OCI-LY3 (cell line): Measurements from ENCODE around the gene TMEM213.

ENCODE experiments used
- H2AFZ ChIP-seq: fragments of 200-600, 300-600 bp; shearing (Covaris generic); 2 replicates; pipeline ENCODE4 v1.6.0; 2014; ENCODE audit warnings: antibody characterized with exemption, low read depth, low read length
- H3K27ac ChIP-seq: fragments of 200-600, 300-600 bp; sonication (generic); 2 replicates; pipeline ENCODE4 v1.5.1; 2014; ENCODE audit warnings: mild to moderate bottlenecking, low read length, moderate library complexity, mixed read lengths
- H3K27me3 ChIP-seq: fragments of 200-600, 300-600 bp; sonication (generic); 2 replicates; pipeline ENCODE4 v1.6.1; 2014; ENCODE audit warnings: low read depth, low read length, mixed read lengths
- H3K36me3 ChIP-seq: fragments of 200-600, 300-600 bp; sonication (generic); replicated peaks from 2 replicates; pipeline ENCODE3; 2014; ENCODE audit warnings: low read depth, low read length, mixed read lengths
- H3K4me1 ChIP-seq: fragments of 300-600, 200-600 bp; sonication (generic); 2 replicates; pipeline ENCODE4 v1.6.1; 2014; ENCODE audit warnings: low read length, mixed read lengths
- H3K4me2 ChIP-seq: fragments of 200-600, 300-600 bp; sonication (generic); 2 replicates; pipeline ENCODE4 v1.6.1; 2014; ENCODE audit warnings: low read length, mixed read lengths
- H3K4me3 ChIP-seq: fragments of 300-600, 200-600 bp; sonication (generic); 2 replicates; pipeline ENCODE4 v1.5.1; 2014; ENCODE audit warnings: antibody characterized with exemption, mild to moderate bottlenecking, low read length, moderate library complexity
- H3K79me2 ChIP-seq: fragments of 300-600, 200-600 bp; shearing (Covaris generic); 2 replicates; pipeline ENCODE4 v1.6.1; 2014; ENCODE audit warnings: mild to moderate bottlenecking, low read length, mixed read lengths
- H3K9ac ChIP-seq: fragments of 300-600, 200-600 bp; shearing (Covaris generic); 2 replicates; pipeline ENCODE4 v1.6.0; 2014; ENCODE audit warnings: mild to moderate bottlenecking, low read length, moderate library complexity
- H3K9me3 ChIP-seq: fragments of 200-600, 300-600 bp; shearing (Covaris generic); 2 replicates; pipeline ENCODE4 v1.6.1; 2014; ENCODE audit warnings: low read length, mixed read lengths; ENCODE audit not compliant: insufficient read depth
- H4K20me1 ChIP-seq: fragments of 200-600, 300-600 bp; sonication (generic); 2 replicates; pipeline ENCODE4 v1.6.1; 2016; ENCODE audit warnings: low read length, mixed read lengths; ENCODE audit not compliant: insufficient read depth
- EZH2phosphoT487 ChIP-seq: fragments of 200-600 bp; shearing (Covaris generic); IDR thresholded peaks from 2 replicates; pipeline ENCODE4 v1.6.1; 2018; ENCODE audit warnings: antibody characterized with exemption, mixed run types, low read depth
- TF ChIP-seq, protein P1 (sequence below): fragments of 200-600, 300-600 bp; sonication (generic); IDR thresholded peaks from 2 replicates; pipeline ENCODE4 v1.5.1; 2014; ENCODE audit warnings: antibody characterized with exemption, low read length, low read depth

TMEM213 gene, protein sequence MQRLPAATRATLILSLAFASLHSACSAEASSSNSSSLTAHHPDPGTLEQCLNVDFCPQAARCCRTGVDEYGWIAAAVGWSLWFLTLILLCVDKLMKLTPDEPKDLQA

GRCh38 chr7:138797715-138798320 lies at the start of gene TMEM213, which contains the start of gene ATP6V0A4:
TMEM213 (plus strand) TSS chr7:138797994; CDS start chr7:138798105, 111 bp downstream.
ATP6V0A4 (minus strand) TSS chr7:138798196; CDS start chr7:138771247, 26,949 bp downstream.
- H2AFZ ChIP-seq: no peak within 1 kb of the TSS
- no peak within 1 kb of the TSS for H3K4me3 ChIP-seq

DNA sequence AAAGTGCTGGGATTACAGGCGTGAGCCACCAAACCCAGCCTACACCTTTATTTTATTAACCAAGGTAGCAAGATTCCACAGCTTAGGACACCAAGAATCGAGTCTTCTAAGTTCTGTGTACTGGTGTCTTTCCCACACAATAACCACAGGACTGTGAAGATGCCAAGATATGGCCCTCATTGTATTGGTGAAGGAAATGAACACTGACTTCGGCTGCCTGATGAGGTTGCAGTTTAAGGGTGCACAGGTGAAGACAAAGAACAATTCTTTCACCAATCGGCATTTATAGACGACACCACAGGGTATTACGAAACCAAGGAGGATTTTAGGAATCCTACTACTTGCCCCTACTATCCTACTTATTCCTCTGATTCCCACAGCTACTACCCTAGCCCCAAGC lies 49.1 kb upstream of the TMEM213 start:
- Histone ChIP-seq H3K4me2 (no peak overlapping the region), H3K4me1 (no peaks in the 10 kb centered on the region), H3K9ac (no peak overlapping the region), H2AFZ (no peak overlapping the region), H3K79me2 (no peaks in the 10 kb centered on the region), H3K4me3 (no peak overlapping the region), H3K27ac (no peak overlapping the region), H4K20me1 (no peaks in the 10 kb centered on the region), H3K36me3 (no peaks in the 10 kb centered on the region), H3K27me3 (no peaks in the 10 kb centered on the region), H3K9me3 (no peaks in the 10 kb centered on the region)
- TF ChIP-seq, protein P1, sequence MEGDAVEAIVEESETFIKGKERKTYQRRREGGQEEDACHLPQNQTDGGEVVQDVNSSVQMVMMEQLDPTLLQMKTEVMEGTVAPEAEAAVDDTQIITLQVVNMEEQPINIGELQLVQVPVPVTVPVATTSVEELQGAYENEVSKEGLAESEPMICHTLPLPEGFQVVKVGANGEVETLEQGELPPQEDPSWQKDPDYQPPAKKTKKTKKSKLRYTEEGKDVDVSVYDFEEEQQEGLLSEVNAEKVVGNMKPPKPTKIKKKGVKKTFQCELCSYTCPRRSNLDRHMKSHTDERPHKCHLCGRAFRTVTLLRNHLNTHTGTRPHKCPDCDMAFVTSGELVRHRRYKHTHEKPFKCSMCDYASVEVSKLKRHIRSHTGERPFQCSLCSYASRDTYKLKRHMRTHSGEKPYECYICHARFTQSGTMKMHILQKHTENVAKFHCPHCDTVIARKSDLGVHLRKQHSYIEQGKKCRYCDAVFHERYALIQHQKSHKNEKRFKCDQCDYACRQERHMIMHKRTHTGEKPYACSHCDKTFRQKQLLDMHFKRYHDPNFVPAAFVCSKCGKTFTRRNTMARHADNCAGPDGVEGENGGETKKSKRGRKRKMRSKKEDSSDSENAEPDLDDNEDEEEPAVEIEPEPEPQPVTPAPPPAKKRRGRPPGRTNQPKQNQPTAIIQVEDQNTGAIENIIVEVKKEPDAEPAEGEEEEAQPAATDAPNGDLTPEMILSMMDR: no peak
- no peak for TF ChIP-seq EZH2phosphoT487

More at GRCh38 chr7:138797715-138798320, at the start of gene TMEM213, which contains the start of gene ATP6V0A4:
- Histone ChIP-seq H3K27ac (no peak within 1 kb of the TSS), H3K27me3 (no peaks in the 10 kb centered on the region), H3K36me3 (no peaks in the 10 kb centered on the region), H3K9ac (no peak within 1 kb of the TSS), H4K20me1 (no peaks in the 10 kb centered on the region), H3K4me1 (no peaks in the 10 kb centered on the region), H3K79me2 (no peaks in the 10 kb centered on the region), H3K9me3 (no peaks in the 10 kb centered on the region), H3K4me2 (no peak within 1 kb of the TSS)
- TF ChIP-seq EZH2phosphoT487: no peak

- no peaks in the 10 kb centered on the region for H4K20me1 ChIP-seq
- no peaks in the 10 kb centered on the region for H3K36me3 ChIP-seq
- no peak overlapping the region for H3K4me2 ChIP-seq
- H3K9me3 ChIP-seq: no peaks in the 10 kb centered on the region
- no peaks in the 10 kb centered on the region for H3K4me1 ChIP-seq
- no peak overlapping the region for H3K27ac ChIP-seq
- H3K4me3 ChIP-seq: no peak overlapping the region
- no peak overlapping the region for H2AFZ ChIP-seq
- no peaks in the 10 kb centered on the region for H3K79me2 ChIP-seq
- TF ChIP-seq, protein P1: no peak
- no peak for TF ChIP-seq EZH2phosphoT487
- H3K9ac ChIP-seq: no peak overlapping the region
- H3K27me3 ChIP-seq: no peaks in the 10 kb centered on the region
Observed at GRCh38 chr7:138749960-138750359, 47.8 kb upstream of the TMEM213 start.

GRCh38 chr7:138750473-138750872 lies 47.3 kb upstream of the TMEM213 start:
- H3K27me3 ChIP-seq: no peaks in the 10 kb centered on the region
- H3K9ac ChIP-seq: no peak overlapping the region
- no peaks in the 10 kb centered on the region for H3K4me1 ChIP-seq
- no peaks in the 10 kb centered on the region for H3K36me3 ChIP-seq
- no peaks in the 10 kb centered on the region for H4K20me1 ChIP-seq
- TF ChIP-seq EZH2phosphoT487: no peak
- TF ChIP-seq, protein P1: no peak
- H3K27ac ChIP-seq: no peak overlapping the region
- H3K9me3 ChIP-seq: no peaks in the 10 kb centered on the region
- no peak overlapping the region for H2AFZ ChIP-seq
- no peak overlapping the region for H3K4me2 ChIP-seq
- H3K79me2 ChIP-seq: no peaks in the 10 kb centered on the region
- H3K4me3 ChIP-seq: no peak overlapping the region
